K562 (cell line): Measurements from ENCODE around the gene PDGFA. TPM values are rescaled to one million over a fixed set of nuclear protein-coding genes. Genes with fewer than 3 reads are reported as not detected.

Source experiments
- ATAC-seq: fragments of 200-7000 bp; cut with Tn5 transposase; 3 replicates; pipeline ENCODE4 v1.9.1; 2020; ENCODE audit warnings: moderate library complexity
- BruUV-seq: library from RNA; stranded (reverse); fragments of 400-500 nt; replicated peaks from 2 replicates; lab custom pipeline; 2021; lab: Mats Ljungman, UMichigan
- CTCF ChIA-PET: fragments of 300-600 bp; formaldehyde crosslinking; extraction: SDS; loops from one replicate; lab custom pipeline; 2021; ENCODE audit warnings: low intra/inter-chr PET ratio; lab: Yijun Ruan, JAX
- POLR2A ChIA-PET: fragments of 300-600, 350-650 bp; sonication (Branson Sonifier 250); formaldehyde crosslinking; extraction: SDS; loops from one replicate; lab custom pipeline; 2021; ENCODE audit warnings: antibody characterized with exemption, inconsistent platforms; lab: Yijun Ruan, JAX
- DNase-seq, 4 experiments: peaks; one replicate each; pipeline versions ENCODE4 v3.0.0 to v3.0.0-alpha.2; 2011 to 2018; ENCODE audit warnings: low spot score in 3 of 4, mixed read lengths in 3 of 4; ENCODE audit errors: extremely low read depth in 1 of 4
- FAIRE-seq: peaks from 2 replicates; lab custom pipeline; 2011; peaks lifted over from hg19 to GRCh38; lab: Jason Lieb, UNC
- H2AFZ ChIP-seq: 2 replicates; pipeline ENCODE4 v1.6.0; 2011; ENCODE audit warnings: low read depth, low read length, control low read depth, inconsistent platforms
- H3K27ac ChIP-seq: fragments of 200-600 bp; 3 replicates; pipeline ENCODE4 v1.8.0; 2011; ENCODE audit warnings: low read depth, mild to moderate bottlenecking, control low read depth, inconsistent platforms, low read length, moderate library complexity, mixed read lengths; ENCODE audit errors: extremely low read depth
- H3K27me3 ChIP-seq, 2 experiments: fragments of 300-600 bp in 1 of 2; 2 replicates in 1 of 2; 3 replicates in 1 of 2; pipeline versions ENCODE4 v1.6.0 to v1.8.0; 2011; ENCODE audit warnings: inconsistent platforms in 2 of 2, low read length in 2 of 2, mild to moderate bottlenecking in 1 of 2, mixed read lengths in 1 of 2, moderate library complexity in 1 of 2; ENCODE audit not compliant: control insufficient read depth in 2 of 2, insufficient read depth in 2 of 2
- H3K36me3 ChIP-seq: fragments of 300-600 bp; 3 replicates; pipeline ENCODE4 v1.8.0; 2011; ENCODE audit warnings: mild to moderate bottlenecking, low read length, inconsistent platforms; ENCODE audit not compliant: control insufficient read depth, insufficient read depth
- H3K4me1 ChIP-seq, 2 experiments: fragments of 200-600 bp in 1 of 2; replicated peaks in 1 of 2; 2 replicates in 1 of 2; 3 replicates in 1 of 2; pipeline versions ENCODE4 v1.5.1 to v1.8.0; 2011; ENCODE audit warnings: inconsistent platforms in 2 of 2, low read length in 2 of 2, mild to moderate bottlenecking in 1 of 2, mixed read lengths in 1 of 2, moderate library complexity in 1 of 2; ENCODE audit not compliant: control insufficient read depth in 2 of 2, insufficient read depth in 2 of 2
- H3K4me2 ChIP-seq: 2 replicates; pipeline ENCODE4 v1.6.1; 2011; ENCODE audit warnings: low read length, control low read depth, inconsistent platforms, mixed read lengths; ENCODE audit not compliant: insufficient read depth
- H3K4me3 ChIP-seq: fragments of 200-600 bp; sonication (generic), shearing (Covaris generic); 2 replicates; pipeline ENCODE4 v1.5.1; 2016; ENCODE audit warnings: control low read depth, inconsistent platforms
- H3K79me2 ChIP-seq: fragments of 200-600 bp; 3 replicates; pipeline ENCODE4 v1.8.0; 2011; ENCODE audit warnings: low read length, inconsistent platforms; ENCODE audit not compliant: control insufficient read depth, insufficient read depth
- H3K9ac ChIP-seq, 2 experiments: 2 replicates each; pipeline versions ENCODE4 v1.6.0 to v1.6.1; 2011; ENCODE audit warnings: low read depth in 2 of 2, low read length in 2 of 2, control low read depth in 1 of 2, inconsistent platforms in 1 of 2, mild to moderate bottlenecking in 1 of 2, mixed read lengths in 1 of 2; ENCODE audit not compliant: insufficient read depth in 1 of 2
- H3K9me1 ChIP-seq: one replicate; pipeline ENCODE4 v1.6.0; 2011; ENCODE audit warnings: inconsistent platforms, mild to moderate bottlenecking, low read length, moderate library complexity; ENCODE audit not compliant: control insufficient read depth, insufficient read depth
- H3K9me3 ChIP-seq: replicated peaks from 2 replicates; pipeline ENCODE4 v1.5.1; 2011; ENCODE audit warnings: low read depth, low read length, inconsistent platforms; ENCODE audit not compliant: control insufficient read depth, insufficient read depth
- H4K20me1 ChIP-seq: replicated peaks from 2 replicates; pipeline ENCODE4 v1.6.1; 2011; ENCODE audit warnings: low read length, inconsistent platforms, mixed read lengths; ENCODE audit not compliant: control insufficient read depth, insufficient read depth
- FOXK1 ChIP-seq: sonication (generic); formaldehyde crosslinking; IDR thresholded peaks from 2 replicates; pipeline ENCODE4 v1.8.0; 2022; ENCODE audit warnings: missing genetic modification reagents, mild to moderate bottlenecking, borderline replicate concordance
- RCOR1 ChIP-seq, 2 experiments: IDR thresholded peaks; 2 replicates each; pipeline ENCODE4 v1.6.1; 2012; ENCODE audit warnings: low read depth in 2 of 2, low read length in 2 of 2, borderline replicate concordance in 1 of 2, improper control_type of control experiment in 1 of 2
- USF1 ChIP-seq: sonication (generic); formaldehyde crosslinking; IDR thresholded peaks from 2 replicates; pipeline ENCODE4 v1.9.0; 2022; ENCODE audit warnings: mild to moderate bottlenecking, missing genetic modification reagents
- ZNF121 ChIP-seq: sonication (generic); formaldehyde crosslinking; conservative IDR thresholded peaks from 2 replicates; pipeline ENCODE4 v1.8.0; 2022; ENCODE audit warnings: missing genetic modification reagents
- WGBS: fragments of 100-300 bp; shearing (Covaris generic); methylation state at CpG from one replicate; pipeline ENCODE4 v1.1.6; 2016; ENCODE audit warnings: low coverage, mixed read lengths; ENCODE audit not compliant: insufficient coverage; ENCODE audit errors: missing lambda C conversion rate; 5-methylcytosine and 5-hydroxymethylcytosine counted together
- in situ Hi-C: fragments of 300-500 bp; cut with MboI; formaldehyde crosslinking; loops from 4 replicates; pipeline ENCODE4 v1.15.0; 2018; ENCODE audit warnings: inconsistent platforms, mixed read lengths
- intact Hi-C: fragments of 100-400 bp; cut with micrococcal nuclease; formaldehyde crosslinking; loops from 2 replicates; pipeline ENCODE4 v1.14.2; 2022
- polyA plus RNA-seq, 8 experiments: library from polyadenylated mRNA; depleted of rRNA in 4 of 8; stranded (reverse) in 5 of 8; unstranded in 3 of 8; fragments of >200 nt; fragmentation: Nextera tagmentation in 2 of 8; fragmentation: Illumina TruSeq in 1 of 8; extraction: Ambion mirVana in 2 of 8; extraction: Trizol in 1 of 8; gene quantifications; 2 replicates each; pipeline versions ENCODE4 v1.2.1 to v1.2.3, GENCODE V29; 2011 to 2014; ENCODE audit warnings: inconsistent platforms in 1 of 8, missing spikeins in 1 of 8
- total RNA-seq, 7 experiments: library from RNA; depleted of rRNA in 6 of 7; stranded (reverse); fragments of >200 nt in 6 of 7; fragmentation: Illumina TruSeq in 2 of 7; extraction: Trizol in 2 of 7; gene quantifications; 2 replicates each; pipeline versions ENCODE4 v1.2.1 to v1.2.3, GENCODE V29; 2011 to 2021; ENCODE audit warnings: low replicate concordance in 1 of 7

PDGFA gene
- total and polyA plus RNA-seq, 9 of the 15 experiments (the other 6 are each of a cell fraction or from before 2014, with no cell fraction given): 2.5 to 10.2 (median 4.6) TPM

- no peaks in the 10 kb centered on the region for H3K9me1 ChIP-seq
- H2AFZ ChIP-seq: peak overlapping the region; percentile 43; the same call in 1 of the 2 replicates
- FAIRE-seq (no peak), DNase-seq (no peak), ATAC-seq (no peak)
- no TSS peak for BruUV-seq
- H3K79me2 ChIP-seq: no peaks in the 10 kb centered on the region
- in situ Hi-C loops: no loop called here
- no peaks in the 10 kb centered on the region for H3K36me3 ChIP-seq
- ChIA-PET CTCF (no interaction called here), POLR2A (interaction anchor here (0.5 to 0.8 kb wide), 3 partner anchors 9 to 44 kb away, joined by 3 to 4 read pairs (median 3); no protein-coding TSS in a partner anchor)
- peak overlapping the region in 1 of 2 experiments; percentile 6; a peak in 1 of 4 replicates for H3K9ac ChIP-seq
- no peak overlapping the region for H3K4me3 ChIP-seq
- intact Hi-C loops: no loop called here
- peak; percentile 45; the same call in 1 of the 2 replicates for TF ChIP-seq ZNF121 (CRISPR knock-in tag)
- TF ChIP-seq RCOR1 (IDR thresholded peaks at IDR 0.05; ENCODE audit: borderline replicate concordance in 1 of 2, low read depth in 2 of 2, low read length in 2 of 2): no peak
- peak; percentile 25; the same call in 1 of the 2 replicates for TF ChIP-seq USF1
- no peak for TF ChIP-seq FOXK1 (CRISPR knock-in tag)
- no peaks in the 10 kb centered on the region for H3K9me3 ChIP-seq
- 67% methylated on average over 25 of the region's 28 CpGs for WGBS
- peaks cover 5 to 56% of the 10 kb centered on the region in 2 experiments; a peak in 4 of 5 replicates for H3K4me1 ChIP-seq
- no peak overlapping the region for H3K4me2 ChIP-seq
- no peaks in the 10 kb centered on the region for H4K20me1 ChIP-seq
- H3K27me3 ChIP-seq: no peaks in the 10 kb centered on the region
- H3K27ac ChIP-seq: no peak overlapping the region
Observed at GRCh38 chr7:542131-542712, 22.6 kb upstream of the PDGFA start.
